ENCODE results near the gene MYOCD.
A peak's percentile ranks its signal among the peaks of the same experiment; 100 is the strongest.

MYOCD gene

GRCh38 chr17:12806630-12807029 lies 140.9 kb downstream of the MYOCD start:
- Histone ChIP-seq H3K79me2 (peaks cover 16% of the 10 kb centered on the region), H3K36me3 (ENCODE audit: control insufficient read depth, insufficient read depth, low read length) (no peaks in the 10 kb centered on the region), H3K9ac (no peak overlapping the region), H3K4me3 (ENCODE audit: low read depth, low read length) (no peak overlapping the region), H3K27me3 (ENCODE audit: control insufficient read depth, insufficient read depth, low read length) (no peaks in the 10 kb centered on the region), H3K4me1 (peaks cover 6% of the 10 kb centered on the region), H2AFZ (no peak overlapping the region), H3K4me2 (ENCODE audit: low read length) (no peak overlapping the region), H3K9me3 (ENCODE audit: control insufficient read depth, low read length) (no peaks in the 10 kb centered on the region), H3K27ac (no peak overlapping the region)
- no peak for TF ChIP-seq CTCF (IDR thresholded peaks at IDR 0.05)

- Histone ChIP-seq H3K4me2 (ENCODE audit: low read length) (no peak overlapping the region), H3K36me3 (ENCODE audit: control insufficient read depth, insufficient read depth, low read length) (no peaks in the 10 kb centered on the region), H3K9me3 (ENCODE audit: control insufficient read depth, low read length) (no peaks in the 10 kb centered on the region), H3K9ac (no peak overlapping the region), H3K79me2 (peaks cover 10% of the 10 kb centered on the region), H3K4me3 (ENCODE audit: low read depth, low read length) (no peak overlapping the region), H3K27ac (no peak overlapping the region), H3K4me1 (peaks cover 23% of the 10 kb centered on the region), H2AFZ (no peak overlapping the region), H3K27me3 (ENCODE audit: control insufficient read depth, insufficient read depth, low read length) (no peaks in the 10 kb centered on the region)
- TF ChIP-seq CTCF (IDR thresholded peaks at IDR 0.05): no peak
Measured at GRCh38 chr17:12808723-12809122, 143.0 kb downstream of the MYOCD start.

DNA sequence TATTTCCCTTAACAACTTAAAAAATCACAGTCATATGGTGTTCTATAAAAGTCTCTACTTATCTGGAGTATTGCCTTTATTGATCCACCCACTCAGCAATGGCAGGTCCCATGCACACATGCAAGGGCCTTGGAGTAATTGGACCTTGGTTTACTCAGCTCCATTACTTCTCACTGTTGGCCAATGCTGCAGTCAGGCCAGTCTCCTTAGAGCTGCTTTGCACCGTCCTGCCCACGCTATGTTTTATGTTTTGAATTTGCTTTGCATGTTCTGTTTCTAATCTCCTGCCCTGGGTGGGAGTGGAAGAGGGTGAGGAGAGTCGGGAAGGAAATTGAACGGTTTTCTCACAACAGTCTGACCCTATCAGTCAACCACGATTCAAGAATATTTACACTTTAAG lies 147.2 kb downstream of the MYOCD start:
- H3K27me3 ChIP-seq (ENCODE audit: control insufficient read depth, insufficient read depth, low read length): no peaks in the 10 kb centered on the region
- H3K36me3 ChIP-seq (ENCODE audit: control insufficient read depth, insufficient read depth, low read length): no peaks in the 10 kb centered on the region
- H3K27ac ChIP-seq: no peak overlapping the region
- TF ChIP-seq CTCF (IDR thresholded peaks at IDR 0.05): no peak
- H3K4me2 ChIP-seq (ENCODE audit: low read length): no peak overlapping the region
- peak overlapping the region; percentile 45 for H2AFZ ChIP-seq
- H3K9me3 ChIP-seq (ENCODE audit: control insufficient read depth, low read length): no peaks in the 10 kb centered on the region
- no peak overlapping the region for H3K4me3 ChIP-seq (ENCODE audit: low read depth, low read length)
- H3K4me1 ChIP-seq: peaks cover 30% of the 10 kb centered on the region
- H3K79me2 ChIP-seq: peaks cover 9% of the 10 kb centered on the region
- no peak overlapping the region for H3K9ac ChIP-seq

DNA sequence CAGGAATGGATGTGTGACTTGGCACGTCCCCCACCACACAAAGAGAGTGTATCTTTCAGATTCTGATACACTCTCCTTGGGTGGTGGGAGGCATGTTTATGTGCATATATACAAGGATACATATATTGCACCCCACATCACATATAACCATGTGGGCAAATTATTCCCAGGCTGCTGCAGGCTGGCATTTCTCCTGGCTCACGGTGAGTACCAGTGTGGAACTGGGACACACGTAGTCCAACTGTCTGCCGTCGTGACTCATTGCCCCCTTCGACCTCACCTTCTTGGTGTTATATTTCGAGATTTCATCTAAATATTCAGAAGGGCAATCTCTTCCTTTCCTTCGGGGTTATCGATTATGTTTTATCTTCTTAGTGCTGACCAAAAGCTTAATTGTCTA lies 148.0 kb downstream of the MYOCD start:
- no peak overlapping the region for H3K4me2 ChIP-seq (ENCODE audit: low read length)
- no peaks in the 10 kb centered on the region for H3K9me3 ChIP-seq (ENCODE audit: control insufficient read depth, low read length)
- H3K4me3 ChIP-seq (ENCODE audit: low read depth, low read length): no peak overlapping the region
- H3K27me3 ChIP-seq (ENCODE audit: control insufficient read depth, insufficient read depth, low read length): no peaks in the 10 kb centered on the region
- H3K36me3 ChIP-seq (ENCODE audit: control insufficient read depth, insufficient read depth, low read length): no peaks in the 10 kb centered on the region
- H2AFZ ChIP-seq: no peak overlapping the region
- TF ChIP-seq CTCF (IDR thresholded peaks at IDR 0.05): no peak
- peaks cover 11% of the 10 kb centered on the region for H3K79me2 ChIP-seq
- H3K4me1 ChIP-seq: peaks cover 30% of the 10 kb centered on the region
- no peak overlapping the region for H3K27ac ChIP-seq
- H3K9ac ChIP-seq: no peak overlapping the region

- Histone ChIP-seq H3K9ac (no peak overlapping the region), H3K27me3 (ENCODE audit: control insufficient read depth, insufficient read depth, low read length) (no peaks in the 10 kb centered on the region), H3K4me1 (peaks cover 30% of the 10 kb centered on the region), H3K79me2 (peaks cover 13% of the 10 kb centered on the region), H3K36me3 (ENCODE audit: control insufficient read depth, insufficient read depth, low read length) (no peaks in the 10 kb centered on the region), H3K4me3 (ENCODE audit: low read depth, low read length) (no peak overlapping the region), H2AFZ (no peak overlapping the region), H3K4me2 (ENCODE audit: low read length) (no peak overlapping the region), H3K27ac (no peak overlapping the region), H3K9me3 (ENCODE audit: control insufficient read depth, low read length) (no peaks in the 10 kb centered on the region)
- TF ChIP-seq CTCF (IDR thresholded peaks at IDR 0.05): no peak
Measured at GRCh38 chr17:12814718-12815117, 149.0 kb downstream of the MYOCD start.

All from parathyroid adenoma (tissue), 2 donors.